MV-4-11 (cell line): ENCODE results near the gene FBXW4.

Source experiments
- DNase-seq: peaks from one replicate; lab custom pipeline; 2025; lab: John Stamatoyannopoulos, UW

Gene FBXW4

DNA sequence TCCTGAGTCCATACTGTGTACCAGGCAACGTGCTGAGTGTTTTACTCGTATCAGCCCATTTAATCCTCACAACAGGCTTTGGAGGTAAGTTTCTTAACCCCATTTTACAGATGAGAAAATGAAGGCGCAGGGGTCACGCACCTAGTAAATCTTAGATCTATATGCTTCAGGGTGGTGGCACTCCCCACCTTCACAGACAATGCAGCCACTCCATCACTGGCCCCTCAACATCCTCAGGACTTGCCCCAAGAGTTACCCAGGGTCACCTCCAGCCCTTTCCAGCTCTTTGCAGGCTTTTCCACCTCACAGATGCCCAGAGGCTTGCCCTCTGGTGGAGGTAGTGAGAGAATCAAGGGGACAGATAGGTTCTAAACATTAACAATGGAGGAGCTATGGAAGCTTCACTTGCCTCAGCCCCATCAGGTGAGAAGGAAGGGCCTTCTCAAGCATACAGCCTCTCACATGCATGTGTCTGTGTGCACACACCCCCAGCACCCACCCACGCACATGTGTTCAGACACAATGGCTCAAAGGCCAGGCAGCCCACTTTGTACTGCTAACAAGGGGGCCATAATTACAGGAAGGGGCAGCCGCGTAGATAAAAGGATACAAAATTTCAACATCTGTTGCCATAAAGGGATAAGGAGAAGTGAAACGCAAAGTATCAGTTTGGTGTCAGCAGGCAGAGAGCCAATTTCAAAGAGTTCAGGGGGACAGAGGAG, 77.7 kb downstream of the FBXW4 start:
- DNase-seq = peak; percentile 89

DNA sequence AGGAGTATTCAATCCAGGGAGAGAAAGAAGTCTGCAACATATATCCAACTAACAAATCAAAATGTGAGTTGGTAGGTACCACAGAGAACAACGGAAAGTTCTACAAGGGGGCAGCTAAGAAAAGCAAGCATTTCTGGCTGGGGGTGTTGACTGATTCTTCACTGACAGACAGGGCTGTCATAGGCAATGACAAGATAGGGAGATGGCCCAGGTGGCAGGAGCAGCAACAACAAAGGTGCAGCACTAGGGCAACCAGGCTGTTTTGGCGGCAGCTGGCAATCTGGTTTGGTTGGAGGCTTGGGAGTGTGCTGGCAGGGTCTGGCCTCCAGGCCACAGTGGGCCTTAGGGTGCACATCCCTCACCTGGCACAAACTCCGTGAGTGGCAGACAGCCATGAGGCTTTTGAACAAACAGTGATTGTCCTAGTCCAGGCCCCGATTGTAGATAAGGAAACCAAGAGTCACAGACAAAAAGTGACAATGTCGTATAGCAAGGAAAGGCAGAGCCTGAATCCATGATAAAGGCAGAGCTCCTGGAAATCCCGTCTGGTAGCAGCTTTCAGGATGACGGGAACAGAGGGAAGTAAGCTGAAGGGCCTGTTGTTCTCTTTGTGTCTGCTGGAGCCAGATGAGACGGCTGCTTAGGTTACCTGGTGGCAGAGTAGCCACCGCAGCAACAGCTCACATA, 78.4 kb downstream of the FBXW4 start:
- no peak for DNase-seq

DNA sequence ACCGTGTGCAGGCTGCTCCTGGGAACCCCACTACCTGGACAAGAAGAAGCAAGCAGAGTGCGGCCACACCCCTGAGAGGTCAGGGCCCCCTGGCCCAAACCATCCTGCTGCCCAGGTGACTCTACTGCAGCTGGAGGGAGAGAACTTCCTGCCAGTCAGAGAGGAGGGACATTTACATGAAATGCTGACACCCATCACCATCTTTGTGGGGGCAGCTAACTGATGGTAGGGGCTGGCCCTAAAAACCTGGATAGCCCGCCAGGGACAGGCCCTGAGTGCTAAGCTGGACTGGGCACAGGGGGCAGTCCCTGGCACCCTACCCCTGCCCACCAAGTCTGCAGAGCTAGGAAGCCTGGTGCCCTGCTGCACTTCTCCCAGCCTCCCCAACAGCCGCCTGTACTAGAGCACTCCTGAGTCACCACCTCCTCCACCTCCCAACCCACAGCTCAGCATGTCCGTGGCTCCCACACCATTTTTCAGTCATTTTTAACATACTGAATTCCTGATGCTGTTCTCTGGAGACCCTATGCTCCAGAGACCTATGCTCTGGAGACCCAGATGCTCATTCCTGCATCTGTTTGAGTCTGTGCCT, 79.3 kb downstream of the FBXW4 start:
- no peak for DNase-seq

DNA sequence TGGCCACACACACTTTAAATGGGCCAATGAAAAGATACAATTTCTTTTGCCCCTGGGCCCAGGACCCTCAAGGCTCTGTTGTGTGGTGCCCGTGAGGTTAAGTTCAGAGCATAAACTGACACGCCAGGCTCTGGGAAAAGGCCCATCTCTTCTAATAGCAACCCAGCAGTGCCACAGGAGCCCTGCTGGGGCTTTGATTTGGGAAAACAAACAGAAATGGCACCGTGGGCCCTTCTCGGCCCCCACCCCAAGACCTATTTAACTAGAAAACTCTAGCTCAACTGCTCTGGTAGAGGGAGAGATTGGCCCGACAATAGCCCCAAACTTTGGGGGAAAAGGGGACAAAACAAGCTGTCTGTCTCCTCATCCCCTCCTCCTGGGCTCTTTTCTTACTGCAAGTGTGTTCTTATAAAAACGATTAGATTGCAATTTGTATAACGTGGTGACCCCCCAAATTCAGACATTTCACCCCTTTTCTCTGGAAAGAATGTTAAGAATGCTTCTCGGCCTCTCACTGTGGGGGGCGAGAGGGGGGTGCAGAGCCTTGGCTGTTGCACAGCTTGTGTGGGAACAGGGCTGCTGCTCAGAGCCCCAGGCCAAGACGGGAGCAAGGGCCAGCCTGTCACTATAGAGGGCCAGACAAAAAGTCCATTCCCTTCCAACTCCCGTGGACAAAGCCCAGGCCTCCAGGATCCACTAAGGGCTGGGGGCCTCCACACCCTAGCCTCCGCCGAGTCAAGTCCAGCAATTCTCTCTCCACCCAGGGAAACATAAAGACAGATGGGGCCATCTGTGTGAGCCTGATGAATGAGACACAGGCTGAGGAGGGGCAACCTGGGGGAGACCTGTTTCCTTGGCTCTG, 80.1 kb downstream of the FBXW4 start:
- DNase-seq = no peak

DNA sequence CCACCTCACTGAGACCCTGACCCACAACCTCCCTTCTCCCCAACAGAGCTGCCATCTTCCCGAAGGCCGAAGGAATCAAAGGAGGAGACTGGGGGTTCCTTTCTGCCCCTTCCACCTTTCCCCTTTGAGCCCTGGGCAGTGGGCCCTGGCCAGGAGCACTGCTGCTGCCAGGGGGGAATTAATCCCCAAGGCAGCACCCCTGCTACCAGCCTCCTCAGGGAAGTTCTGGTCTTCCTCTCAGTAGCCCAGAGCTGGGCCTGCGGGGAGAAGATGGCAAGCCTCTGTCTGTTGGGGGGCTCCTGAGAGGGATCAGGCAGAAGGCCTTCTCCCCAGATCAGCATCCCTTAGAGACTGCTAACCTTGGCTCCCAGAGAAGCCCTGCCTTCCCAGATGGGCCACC, 81.3 kb downstream of the FBXW4 start:
- DNase-seq = no peak

DNA sequence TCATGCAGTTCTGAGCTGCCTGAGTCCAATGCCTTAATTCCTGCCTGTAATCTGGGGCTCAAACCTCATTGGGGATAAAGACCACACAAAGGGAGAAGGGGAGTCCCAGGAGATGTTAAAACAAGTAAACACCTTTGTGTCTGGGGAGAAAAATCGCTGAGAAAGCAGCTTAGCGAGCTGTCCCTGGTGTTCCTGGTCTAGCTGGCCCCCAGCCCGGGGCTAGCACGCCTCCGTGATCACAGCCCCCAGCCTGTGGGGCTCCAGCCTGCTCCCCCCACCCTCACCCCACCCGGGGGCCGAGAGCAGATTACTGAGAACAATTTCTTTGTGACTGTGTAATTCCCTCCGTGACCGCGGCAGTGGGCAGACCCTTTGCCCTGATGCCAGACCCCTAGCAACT, 82.1 kb downstream of the FBXW4 start:
- no peak for DNase-seq

DNA sequence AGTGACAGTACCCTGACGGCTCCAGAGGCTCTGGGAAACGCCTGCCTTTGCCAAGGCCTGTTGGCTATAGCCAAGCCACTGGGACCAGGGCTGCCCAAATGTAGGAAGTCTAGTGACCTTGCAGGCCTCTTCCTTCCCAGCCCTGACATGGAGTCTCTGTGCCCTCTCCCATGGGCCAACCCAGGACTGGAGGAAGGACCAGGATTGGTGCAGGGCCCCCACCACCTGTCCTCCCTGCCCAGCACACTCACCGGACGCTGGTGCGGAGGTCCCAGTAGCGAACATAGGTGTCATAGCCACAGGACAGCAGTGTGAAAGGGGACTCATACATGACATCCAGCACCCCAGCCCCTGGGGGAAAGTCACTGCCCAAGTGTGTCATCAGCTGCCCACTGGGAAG, 82.9 kb downstream of the FBXW4 start:
- no peak for DNase-seq

DNA sequence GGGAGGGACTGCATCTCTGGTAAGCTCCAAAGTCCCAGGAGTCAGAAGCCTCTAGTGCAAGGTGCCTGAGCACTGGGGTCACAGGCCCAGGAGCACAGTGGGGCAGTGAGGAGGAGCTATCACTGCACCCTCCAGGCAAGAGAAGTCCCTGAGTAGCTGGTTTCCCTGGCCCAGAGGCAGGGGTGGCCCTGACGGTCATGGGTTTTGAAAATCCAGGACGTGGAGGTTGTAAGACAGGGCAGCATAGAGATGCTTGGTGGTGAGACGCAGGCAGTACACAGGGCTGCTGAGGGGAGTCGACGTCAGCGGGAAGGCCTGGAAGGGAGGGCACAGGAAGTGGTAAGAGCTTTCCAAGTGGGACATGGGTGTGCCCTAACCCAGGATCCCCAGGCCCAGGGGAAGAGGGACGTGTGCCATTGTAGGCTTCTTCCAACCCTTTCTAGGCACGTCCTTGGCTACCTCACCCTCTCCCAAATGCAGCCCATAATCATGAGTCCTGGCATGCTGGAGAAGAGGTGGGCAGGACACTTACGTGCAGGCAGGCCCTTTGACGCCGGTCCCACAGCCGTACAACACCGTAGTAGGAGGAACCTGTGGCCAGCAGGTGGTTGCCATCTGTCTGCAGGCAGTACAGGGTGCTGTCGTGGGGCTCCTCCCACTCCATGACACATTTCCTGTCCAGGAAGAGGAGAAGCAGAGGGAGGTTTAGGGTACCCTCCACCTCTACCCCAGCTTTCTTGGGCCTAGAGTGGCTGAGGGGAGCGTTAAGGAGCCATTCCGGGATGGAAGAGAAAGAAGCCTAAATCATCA, 83.7 kb downstream of the FBXW4 start:
- DNase-seq = peak; percentile 7

DNA sequence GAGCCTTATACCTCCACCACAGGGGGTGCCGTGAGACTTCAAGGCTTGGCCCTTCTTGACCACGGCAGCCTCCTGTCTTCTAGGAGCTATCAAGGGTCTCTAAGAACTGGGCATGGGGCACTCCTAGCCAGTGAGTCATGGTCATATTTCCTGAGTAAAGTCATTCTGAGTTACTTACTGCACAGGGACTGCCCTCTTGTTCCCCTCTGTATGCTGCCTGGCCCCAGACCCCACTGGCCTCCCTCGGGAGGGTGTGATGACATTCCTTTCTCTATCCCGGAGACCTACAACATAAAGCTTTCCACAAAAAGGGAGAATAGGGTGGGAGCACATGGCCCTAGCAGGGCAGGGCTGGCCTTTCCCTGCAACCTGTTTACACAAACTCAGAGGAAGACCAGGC, 85.5 kb downstream of the FBXW4 start:
- no peak for DNase-seq

DNA sequence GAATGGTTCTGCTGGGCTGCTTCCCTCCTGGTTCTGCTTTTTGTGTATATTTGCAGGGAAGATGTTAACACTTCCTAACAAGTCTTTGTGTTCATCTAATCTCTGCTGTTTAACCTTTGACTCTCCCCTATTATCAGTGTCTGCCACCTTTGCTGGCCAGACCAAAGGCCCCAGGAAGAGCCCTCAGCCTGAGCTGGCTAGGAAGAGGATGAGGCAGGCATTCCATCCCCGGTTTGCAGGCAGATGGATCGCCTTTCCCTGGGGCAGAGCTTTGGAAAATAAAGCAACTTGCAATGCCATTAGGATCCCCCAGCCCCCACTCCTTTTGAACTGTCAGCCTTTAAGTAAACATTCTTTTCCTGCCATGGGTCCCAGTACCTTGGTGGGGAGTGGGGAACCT, 87.8 kb downstream of the FBXW4 start:
- DNase-seq = no peak

DNA sequence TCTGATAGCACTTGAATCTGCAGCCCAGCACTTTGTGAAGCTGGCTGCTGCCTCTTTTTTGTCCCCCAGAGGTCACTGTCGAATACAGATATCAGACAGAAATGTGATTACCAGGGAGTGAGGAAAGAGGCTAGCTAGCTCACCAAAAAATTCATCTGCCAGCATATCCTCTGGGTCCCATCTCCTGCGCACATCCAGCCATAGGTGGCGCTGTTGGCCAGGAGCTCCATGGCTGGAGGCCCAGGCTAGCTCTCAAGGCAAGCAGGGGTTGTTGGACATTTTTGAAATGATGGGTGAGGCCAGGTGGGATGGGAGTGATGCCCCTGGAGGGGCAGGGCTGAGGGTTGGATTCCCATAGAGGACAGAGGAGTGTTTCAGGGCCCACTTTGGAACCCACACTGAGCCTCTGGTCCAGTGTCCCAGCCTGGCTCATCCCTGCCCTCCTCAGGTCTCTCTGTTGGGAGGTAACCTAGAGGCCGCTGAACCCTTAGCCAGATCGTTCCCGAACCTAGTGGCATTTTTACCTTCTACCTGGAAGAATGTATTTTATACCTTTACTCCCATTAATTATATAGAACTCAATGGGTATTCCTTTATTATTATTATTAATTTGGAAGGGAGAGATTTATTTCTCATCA, 92.1 kb downstream of the FBXW4 start:
- peak; percentile 86 for DNase-seq

DNA sequence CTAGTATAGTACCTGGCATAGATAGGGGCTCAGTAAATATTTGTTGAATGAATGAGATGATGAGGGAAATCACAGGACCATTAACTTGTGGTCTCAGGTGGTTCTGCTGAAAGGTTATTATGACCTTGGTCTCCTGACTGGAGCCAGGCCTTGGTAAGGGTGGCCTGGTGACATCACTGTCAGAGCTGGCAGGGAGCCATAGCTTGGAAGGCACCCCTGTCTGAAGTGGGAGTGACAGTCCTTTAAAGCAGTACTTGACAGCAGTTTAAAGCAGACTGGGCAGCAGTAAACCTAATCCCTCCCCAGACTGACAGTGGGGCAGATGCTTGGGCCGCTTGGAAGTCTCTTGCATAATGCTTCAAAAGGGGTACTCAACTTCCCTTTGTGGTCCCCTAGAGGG, 93.4 kb downstream of the FBXW4 start:
- DNase-seq = peak; percentile 33

DNA sequence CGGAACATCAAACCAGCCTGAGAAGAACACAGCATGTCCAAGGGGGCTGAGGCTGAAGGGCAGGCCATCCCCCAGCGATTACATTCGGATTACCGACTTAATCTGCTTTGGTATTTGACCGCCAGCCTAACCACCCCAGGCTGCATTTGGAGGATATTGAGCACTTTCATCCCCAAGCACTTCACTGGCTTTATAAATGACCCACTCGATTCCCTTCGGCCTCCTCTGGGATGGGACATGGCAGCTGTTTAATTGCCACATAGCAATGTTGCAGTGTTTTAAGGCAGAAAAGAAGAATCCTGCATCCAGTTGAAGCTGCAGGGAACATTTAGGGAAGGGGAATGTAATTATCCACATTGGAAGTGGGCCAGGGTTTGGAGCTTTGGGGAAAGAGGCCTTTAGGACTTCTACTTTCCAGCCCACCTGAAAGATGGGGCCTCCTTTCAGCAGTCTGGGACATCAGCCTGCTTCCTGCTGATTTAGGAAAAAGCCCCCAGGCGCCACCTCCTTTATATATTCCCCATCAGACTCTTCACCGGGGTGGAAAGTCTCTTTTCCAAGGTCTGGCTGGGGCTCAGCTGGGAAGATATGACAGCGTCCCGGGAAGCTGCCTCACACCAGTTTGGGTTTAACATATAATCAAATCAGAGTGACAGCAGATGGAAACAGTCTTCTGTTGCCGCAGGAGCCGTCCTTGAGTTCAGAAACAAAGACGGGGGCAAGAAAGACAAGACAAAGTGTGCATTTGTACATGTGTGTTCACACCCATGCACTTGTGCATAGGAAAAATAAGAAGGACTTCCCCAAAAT, 97.7 kb downstream of the FBXW4 start:
- DNase-seq = no peak

DNA sequence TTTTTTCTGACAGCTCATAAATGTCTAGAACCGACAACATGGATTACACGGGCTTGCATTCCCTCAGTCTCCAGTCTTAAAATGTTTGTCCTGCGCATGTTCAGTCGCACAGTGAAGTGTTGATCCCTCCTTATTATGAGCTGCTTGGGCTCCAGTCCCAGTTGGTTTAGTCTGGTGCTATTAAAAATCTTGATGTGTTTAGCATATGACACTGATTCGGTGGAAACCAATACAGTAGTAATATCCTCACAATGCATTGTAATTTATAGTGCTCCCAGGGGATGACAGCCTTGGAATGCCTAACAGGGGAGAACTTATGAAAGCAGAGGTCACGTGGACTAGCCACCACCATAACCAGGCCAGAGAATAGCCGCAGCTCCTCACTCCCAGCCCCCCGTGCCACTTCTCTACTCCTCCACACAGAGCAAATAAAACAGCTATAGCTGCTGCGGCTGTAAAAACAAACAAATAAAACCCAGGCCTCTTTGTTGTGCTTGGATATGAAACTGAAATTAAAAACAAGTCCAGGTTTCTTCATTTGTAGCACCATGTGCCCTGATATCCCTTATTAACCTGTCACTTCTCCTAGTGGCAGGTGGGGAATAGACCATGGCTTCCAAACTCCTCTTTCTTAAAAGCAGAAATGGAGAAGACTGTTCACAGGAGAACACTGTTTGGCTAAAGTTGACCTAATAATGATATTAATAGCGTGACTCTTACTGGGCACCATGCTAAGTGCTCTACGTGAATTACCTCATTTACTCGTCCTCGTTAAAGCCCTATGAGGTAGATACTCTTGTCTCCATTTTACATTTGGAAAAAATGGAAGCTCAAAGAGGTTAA, 99.2 kb downstream of the FBXW4 start:
- no peak for DNase-seq

DNA sequence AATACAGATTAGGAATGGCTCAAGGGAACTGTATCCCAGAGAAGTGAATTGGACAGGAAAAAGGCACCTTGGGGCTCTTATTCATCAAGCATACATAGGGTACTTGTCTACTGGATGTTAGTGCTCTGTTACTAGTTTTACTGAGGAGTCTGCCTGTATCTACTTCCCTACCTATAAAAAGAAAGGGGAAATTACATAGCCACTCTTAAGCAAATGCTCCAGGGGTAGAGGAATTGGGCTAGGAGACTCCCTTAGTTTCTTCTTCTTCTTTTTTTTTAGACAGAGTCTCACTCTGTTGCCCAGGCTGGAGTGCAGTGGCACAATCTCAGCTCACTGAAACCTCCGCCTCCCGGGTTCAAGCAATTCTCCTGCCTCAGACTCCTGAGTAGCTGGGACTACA, 101.6 kb downstream of the FBXW4 start:
- peak; percentile 83 for DNase-seq

DNA sequence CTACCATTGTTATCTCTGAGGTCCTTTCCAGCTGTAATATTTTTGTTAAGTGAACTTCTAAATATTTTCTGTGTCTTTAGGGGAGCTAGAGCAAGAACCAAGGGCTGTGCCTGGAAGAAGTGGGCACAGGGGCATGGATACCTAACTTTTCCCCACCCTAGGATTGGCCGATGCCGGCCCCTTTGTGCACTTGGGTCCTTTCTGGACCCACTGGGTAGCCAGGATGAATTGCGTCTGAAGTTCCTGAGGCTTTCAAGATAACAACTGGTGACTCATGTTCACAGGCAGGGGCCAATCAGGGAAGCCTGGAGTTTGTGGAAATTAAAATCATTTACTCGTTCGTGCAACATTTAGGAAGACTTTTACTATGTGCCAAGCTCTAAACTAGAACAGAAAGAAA, 106.1 kb downstream of the FBXW4 start:
- DNase-seq = no peak

DNA sequence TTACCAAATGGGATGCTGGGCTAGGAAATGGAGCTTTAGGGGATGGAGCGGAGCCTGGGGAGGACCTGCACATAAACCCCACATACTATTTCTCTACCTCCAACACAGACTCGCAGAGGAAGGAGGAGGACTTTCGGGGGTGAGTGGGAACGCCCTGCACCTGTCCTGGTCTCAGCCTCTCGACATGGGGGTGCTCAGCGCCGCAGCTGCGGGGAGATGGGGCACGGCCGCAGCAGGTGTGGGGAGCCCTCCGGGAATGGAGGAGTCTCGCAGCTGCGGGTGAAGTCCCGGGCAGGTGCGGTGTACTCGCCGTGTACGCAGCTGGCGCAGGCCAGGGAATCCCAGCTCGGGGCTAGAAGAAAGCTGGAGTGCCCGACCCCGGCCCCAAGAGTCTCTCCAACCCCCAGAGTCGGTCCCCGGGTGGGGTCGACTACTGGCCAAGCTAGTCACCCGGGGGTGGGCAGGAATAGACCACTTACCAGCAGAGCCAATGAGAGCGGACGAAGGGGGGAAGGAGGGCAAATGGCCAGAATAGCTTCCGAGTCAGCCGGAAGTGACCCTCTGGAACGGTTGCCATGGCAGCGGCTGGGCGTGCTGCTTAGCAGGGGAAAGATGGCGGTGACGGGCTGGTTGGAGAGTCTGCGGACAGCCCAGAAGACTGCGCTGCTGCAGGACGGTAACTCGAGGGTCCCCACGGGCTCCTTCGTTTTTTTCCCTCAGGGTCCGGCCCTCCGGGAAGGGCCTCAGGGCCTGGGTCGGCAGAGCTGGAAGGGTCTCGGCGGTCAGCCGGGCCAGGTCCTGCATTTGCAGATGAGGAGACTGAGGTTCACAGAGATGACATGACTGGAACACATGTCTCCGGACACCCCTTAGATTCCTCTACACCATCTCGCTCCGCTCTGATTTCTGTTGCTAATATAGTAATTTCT, 107.0 kb downstream of the FBXW4 start, which contains the start of the genes DPCD and POLL:
TSS of gene DPCD (plus strand) at position 597 of the 929 bp plus-strand sequence. CDS start at position 613, 16 bp downstream.
TSS of gene POLL (minus strand) at position 533 of the 929 bp plus-strand sequence. CDS start 897 bp downstream, outside the sequence.
- DNase-seq = peak; percentile 89

DNA sequence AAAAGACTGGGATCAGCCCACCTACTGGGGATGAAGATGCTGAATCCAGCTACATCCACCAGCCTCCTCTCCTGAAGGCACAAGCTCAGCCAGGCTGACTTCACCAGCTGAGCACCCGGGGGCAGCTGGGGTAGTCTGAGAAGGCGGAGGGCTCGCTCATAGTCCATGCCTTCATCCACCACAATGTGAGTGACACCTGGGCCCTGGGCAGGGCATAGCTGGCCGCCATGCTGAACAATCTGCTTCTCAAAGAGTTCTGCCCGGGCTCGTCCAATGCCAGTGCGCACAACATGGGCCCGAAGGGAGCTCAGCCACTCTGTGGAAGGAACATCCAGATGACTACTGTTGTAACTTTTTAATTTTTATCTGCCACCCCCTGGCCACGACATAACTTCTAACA, 109.1 kb downstream of the FBXW4 start:
- no peak for DNase-seq
